GM12872 (cell line): Measurements from ENCODE around the gene ZNF428.

Experiments
- CTCF ChIP-seq: IDR thresholded peaks from 3 replicates; pipeline ENCODE4 v1.5.1; 2011; ENCODE audit warnings: low read depth, mild to moderate bottlenecking, low read length, moderate library complexity; ENCODE audit not compliant: insufficient read depth

The ZNF428 gene

DNA sequence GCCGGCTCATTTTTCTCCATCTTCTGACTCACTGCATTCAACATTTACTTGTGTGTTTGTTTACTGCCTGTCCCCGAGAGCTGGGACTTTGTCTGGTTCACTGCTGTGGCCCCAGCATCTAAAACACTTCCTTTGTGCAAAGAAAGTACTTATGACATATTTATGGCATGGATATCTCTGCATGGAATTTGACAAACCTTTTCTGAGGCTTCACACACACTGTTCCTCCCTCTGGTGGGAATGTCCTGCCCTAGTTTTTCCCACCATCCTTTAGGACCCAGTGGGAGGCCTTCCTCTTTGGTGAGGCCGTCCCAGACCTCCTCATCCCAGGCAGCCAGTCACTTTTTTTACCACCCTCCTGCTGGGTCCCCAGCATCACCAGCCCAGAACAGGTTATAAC, 8.9 kb downstream of the ZNF428 start:
- TF ChIP-seq CTCF, result no peak

DNA sequence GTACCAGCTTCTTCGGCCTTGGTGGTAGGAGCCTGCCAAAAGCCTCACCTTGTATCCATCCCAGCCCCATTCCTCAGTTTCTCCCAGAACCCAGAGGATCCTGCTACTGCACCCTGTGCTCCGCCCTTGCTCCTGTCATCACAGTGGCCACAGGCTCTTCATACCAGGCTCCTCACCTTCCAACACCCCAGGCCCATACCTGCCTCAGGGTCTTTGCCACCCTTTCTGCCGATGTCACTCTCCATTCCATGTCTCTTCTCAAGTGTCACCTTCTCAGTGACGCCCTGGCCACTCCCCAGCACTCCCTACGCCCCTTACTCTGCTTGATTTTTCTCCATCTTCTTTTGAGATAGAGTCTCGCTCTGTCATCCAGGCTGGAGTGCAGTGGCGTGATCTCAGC, 9.6 kb downstream of the ZNF428 start:
- no peak for TF ChIP-seq CTCF

- no peak for TF ChIP-seq CTCF
These were observed 11.9 kb downstream of the ZNF428 start for GRCh38 chr19:43607238-43608205.

DNA sequence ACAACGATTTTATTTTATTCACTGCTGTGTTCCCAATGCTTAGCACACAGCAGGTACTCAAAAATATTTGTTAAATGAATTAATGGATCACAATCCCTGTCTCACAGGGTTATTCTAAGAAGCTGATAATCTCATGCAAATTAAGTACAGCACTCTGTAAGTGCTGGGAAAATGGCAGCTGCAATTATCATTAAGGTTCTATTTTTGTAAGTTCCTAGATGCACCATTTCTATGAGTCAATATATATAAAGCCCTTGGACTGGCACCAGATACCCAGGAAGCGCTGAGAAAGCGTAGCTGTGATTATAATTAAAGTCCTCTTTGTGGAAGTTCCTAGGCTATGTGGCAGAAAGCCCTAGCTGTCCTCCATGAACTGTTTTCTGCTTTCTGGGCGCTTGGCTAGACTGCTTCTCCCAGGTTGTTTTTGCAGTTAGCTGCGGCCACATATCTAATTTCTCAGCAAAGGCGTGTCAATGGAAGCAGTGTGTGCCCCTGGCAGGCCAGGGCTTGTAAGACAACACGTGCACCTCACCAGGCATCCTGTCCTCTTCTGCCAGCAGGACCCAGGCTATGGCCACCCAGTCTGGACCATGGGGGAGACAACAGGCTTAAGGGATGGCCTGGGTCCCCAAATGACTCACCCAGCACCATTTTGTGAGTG, 12.7 kb downstream of the ZNF428 start:
- no peak for TF ChIP-seq CTCF

- no peak for TF ChIP-seq CTCF
These were observed 13.4 kb downstream of the ZNF428 start for GRCh38 chr19:43605875-43606568.

DNA sequence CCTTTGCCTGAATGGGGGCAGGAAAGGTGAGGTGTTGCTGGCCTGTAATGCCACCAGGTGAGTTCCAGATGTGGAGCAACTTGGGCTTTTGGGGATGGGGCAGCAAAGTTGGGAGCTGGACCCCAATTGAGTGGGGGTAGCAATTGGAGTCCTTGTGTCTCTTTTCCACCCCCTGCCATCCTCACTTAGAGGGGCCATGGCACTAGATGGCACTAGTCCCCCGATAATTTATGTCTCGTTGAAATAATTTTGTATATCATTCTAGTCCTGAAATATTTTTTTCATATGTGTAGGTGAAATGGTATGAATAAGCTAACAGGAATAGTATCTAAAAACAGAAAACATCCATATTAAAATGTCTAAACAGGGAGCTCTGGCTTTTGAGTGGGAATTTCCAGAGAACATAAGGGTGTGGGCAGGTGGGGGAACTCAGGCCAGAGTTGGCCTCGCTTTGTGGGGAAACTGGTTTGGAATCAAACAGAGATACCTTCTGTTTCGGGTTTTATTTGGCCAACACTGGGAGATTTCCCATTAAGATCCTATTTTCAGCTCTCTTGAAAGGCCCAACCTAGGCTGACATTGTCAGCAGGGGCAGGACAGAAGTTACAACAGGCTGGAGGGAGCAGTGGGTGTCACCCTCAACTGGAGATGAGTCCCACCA, 19.7 kb downstream of the ZNF428 start:
- no peak for TF ChIP-seq CTCF
